HG03064 (cell line): ENCODE measurements around the gene MAP1B.

Source experiments
- ATAC-seq: cut with Tn5 transposase; IDR thresholded peaks from one replicate; pipeline ENCODE4 v1.9.1; 2021; ENCODE audit warnings: low read depth; ENCODE audit not compliant: unreplicated experiment

The MAP1B gene

GRCh38 chr5:72093824-72094223, 13.5 kb upstream of the MAP1B start:
- peak; percentile 65 for ATAC-seq

- ATAC-seq = no peak
These were observed 10.6 kb upstream of the MAP1B start for GRCh38 chr5:72096602-72097188.

- ATAC-seq = no peak
These were observed 5.4 kb upstream of the MAP1B start for GRCh38 chr5:72101828-72102227.

DNA sequence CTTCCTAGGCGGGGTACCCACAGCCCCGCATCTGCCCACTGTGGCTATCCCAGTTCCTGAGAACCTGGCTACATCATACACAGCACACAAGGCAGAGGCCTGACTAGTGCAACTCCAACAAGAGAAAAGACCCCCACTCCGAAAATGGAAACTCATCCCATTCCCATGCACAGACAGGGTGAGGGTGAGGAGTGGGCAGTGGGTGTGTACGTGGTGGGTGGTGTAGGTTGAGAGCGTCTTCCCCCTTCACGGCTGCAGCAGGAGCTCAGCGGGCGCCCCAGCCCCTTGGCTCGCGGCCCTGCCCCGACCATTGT, 501 bp upstream of the MAP1B start:
- ATAC-seq = no peak

GRCh38 chr5:72107901-72108201, 576 bp downstream of the MAP1B start:
- no peak for ATAC-seq

- ATAC-seq = no peak
These were observed 1.2 kb downstream of the MAP1B start for GRCh38 chr5:72108202-72109061.

DNA sequence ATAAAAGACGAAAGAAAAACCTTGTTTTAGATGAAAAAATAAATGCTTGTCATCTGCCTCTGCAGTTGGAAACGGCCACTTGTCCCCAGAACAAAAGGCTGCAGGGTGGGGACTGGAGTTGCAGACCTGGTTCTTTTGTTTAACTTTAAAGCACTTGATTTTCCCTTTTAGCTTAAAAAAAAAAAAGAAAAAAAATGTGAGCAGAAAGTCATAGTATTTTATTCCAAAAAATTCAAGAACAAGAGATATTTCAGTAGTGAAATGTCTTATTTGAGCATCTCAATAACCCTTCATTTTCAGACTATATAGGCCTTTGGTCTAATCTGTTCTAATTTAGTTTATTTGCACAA, 1.8 kb downstream of the MAP1B start:
- no peak for ATAC-seq

DNA sequence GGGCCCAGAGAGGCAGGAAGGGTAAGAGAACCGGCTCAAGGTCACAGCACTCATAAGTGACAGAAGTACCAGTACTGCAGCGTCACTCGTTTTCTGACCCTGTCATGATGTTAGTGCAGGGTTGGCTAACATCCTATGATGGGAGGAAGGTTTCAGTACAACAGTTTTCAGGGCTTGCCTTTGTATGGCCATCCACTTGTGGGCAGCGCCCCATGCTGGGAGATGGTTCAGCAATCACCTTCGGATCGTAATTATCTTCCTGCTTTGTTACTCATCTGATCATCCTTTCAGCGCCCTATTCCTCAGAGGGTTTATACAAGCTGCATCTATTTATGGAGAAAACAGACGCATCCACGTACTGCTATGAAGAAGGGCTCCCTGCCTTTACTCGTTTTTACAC, 2.4 kb downstream of the MAP1B start:
- no peak for ATAC-seq

- no peak for ATAC-seq
These were observed 3.2 kb downstream of the MAP1B start for GRCh38 chr5:72110394-72111013.

DNA sequence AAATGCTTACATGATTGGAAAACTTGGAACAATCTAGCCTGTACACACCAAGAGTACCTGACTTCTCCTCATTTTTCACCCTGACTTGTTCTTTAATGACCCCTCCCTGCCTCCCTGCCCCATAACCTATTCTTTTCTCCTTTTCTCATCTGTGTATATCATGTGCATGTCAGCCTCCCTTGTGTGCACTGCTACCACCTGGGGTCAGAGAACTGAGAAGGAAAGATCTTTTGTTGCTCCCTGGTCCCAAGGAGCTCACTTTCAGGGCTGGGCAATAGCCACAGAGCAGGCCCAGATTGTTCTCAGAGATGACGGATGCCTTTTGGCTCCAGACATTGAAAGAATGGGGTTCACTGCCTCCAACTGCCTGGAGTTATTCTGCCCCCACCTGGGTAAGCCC, 5.1 kb downstream of the MAP1B start:
- no peak for ATAC-seq

- no peak for ATAC-seq
These were observed 7.4 kb downstream of the MAP1B start for GRCh38 chr5:72114629-72115028.

DNA sequence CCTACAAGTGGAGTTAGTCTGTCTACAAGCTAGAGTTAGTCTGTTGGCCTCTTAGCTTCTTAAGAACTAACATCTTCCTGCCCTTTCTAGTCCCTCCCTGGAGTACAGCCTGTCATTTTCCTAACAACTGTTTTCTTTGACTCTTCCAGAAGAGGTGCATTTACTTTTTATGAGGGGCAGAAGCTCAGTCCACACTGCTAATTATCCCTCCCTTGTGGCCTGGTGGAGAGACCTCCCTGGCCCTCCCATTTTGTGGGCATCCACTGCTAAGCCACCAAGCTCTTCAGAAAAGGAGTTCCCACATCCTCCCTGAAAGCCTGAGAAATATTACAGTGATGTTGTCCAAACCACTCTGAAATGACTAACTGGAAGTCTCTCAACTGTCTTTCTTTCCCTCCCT, 8.0 kb downstream of the MAP1B start:
- no peak for ATAC-seq

GRCh38 chr5:72117307-72117706, 10.0 kb downstream of the MAP1B start:
- ATAC-seq = no peak

GRCh38 chr5:72121052-72121779, 13.9 kb downstream of the MAP1B start:
- no peak for ATAC-seq

DNA sequence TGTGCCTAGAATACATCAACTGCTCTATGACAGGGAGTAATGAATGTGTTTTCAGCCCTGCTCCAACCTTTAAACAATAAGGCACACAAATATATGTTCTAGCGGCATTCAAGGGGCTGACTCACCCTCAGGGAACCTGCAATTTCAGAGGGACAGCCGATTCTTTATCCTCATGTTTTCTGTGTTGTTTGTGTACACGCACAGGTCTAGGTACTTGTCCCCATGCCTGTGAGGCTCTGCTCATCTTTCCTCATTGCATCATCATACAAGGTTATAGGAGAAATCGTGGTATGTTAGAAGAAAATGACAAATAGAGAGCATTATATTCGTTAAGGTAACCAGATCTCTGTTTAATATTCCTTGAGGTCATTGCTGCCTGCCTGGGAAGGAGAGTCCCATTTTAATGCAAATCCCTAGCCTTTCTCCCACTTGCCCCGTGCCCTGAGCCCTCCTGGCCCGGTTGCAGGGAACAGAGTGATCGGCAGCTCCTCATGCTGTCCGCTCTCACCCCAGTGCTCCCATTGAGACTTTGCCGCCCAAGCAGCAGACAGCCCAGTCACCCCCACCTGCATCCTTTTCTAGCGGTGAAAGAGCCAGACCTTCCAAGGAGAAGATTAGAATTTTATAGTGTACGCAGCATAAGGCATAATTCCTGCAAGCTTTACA, 14.6 kb downstream of the MAP1B start:
- no peak for ATAC-seq

DNA sequence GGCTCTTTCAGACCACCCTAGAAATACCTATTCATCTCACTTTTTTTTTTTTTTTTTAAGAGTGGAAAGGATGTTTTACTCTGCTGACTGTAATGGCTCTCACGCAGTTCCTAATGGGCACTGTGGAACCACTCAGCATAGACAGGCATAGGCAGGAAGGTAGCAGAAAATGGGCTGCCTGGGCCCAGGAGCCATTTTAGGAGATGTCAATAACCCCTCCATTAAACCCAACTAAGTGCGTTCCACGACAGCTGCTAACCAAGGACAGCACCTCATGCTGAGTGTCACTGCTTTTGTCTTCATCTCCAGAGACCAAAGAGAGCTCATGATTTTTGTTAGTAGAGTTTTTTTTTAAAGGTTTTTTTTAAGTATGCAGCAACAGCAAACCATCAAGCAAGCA, 15.3 kb downstream of the MAP1B start:
- no peak for ATAC-seq

DNA sequence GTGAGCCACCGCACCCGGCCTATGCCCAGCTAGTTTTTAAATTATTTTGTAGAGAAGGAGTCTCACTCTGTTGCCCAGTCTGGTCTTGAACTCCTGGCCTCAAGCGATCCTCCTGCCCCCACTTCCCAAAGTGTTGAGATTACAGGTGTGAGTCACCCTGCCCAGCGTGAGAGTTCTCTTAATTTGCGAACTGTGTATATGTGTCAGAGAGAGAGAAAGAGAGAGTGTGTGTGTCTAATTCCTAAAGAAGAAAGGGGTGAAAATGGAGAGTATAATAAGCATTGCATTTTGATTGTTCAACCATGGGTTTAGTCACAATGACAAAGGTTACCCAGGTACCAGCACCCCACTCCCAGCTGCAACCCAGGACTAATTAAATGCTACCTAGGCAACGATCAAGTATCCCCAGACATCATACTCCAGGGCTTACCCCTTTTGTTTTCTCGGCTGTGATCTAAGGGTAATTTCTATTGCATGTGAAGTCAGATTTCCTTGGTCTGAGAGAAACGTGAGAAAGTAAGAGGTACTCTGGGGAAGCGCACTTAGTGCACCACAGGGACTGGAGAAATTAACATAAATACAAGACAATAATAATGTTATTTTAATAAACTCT, 16.6 kb downstream of the MAP1B start:
- no peak for ATAC-seq

- no peak for ATAC-seq
These were observed 18.1 kb downstream of the MAP1B start for GRCh38 chr5:72125271-72125940.

- no peak for ATAC-seq
These were observed 18.8 kb downstream of the MAP1B start for GRCh38 chr5:72125941-72126620.

DNA sequence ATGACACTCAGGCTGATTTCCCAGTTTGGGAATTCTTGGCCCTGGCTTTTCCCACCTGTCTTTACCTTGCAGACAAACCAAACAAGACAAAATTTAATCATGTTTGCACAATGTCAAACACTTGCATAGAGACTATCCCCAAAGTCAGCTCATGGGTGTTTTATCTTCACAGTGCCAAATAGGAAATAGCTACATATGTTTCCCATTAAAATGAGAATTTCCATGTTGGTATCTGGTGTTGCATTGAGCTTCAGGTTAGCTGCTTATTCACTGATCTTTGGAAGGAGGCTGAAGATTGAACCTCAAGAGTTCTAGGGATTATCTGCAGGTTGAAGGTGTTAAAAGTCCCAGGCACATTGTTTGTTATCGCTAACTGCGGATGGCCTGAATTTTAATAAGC, 19.5 kb downstream of the MAP1B start:
- ATAC-seq = no peak
